ENCODE results near the gene C16orf86. TPM values are rescaled to one million over a fixed set of nuclear protein-coding genes. Genes with fewer than 3 reads are reported as not detected.

Gene C16orf86
- total RNA-seq, 1 donor from 2014 or later, result 0.82 TPM

- Mint-ChIP-seq H3K4me1 (ENCODE audit: low read depth) (no peaks in the 10 kb centered on the region), H3K27ac (ENCODE audit: unreplicated experiment) (no peak overlapping the region), H3K36me3 (ENCODE audit: low read depth) (peaks cover 2% of the 10 kb centered on the region), H3K27me3 (ENCODE audit: low read depth) (no peaks in the 10 kb centered on the region), H3K4me3 (ENCODE audit: unreplicated experiment) (no peak overlapping the region), H3K9me3 (ENCODE audit: low read depth) (no peaks in the 10 kb centered on the region)
- no peak for DNase-seq (ENCODE audit: low spot score)
- TF ChIP-seq CTCF (IDR thresholded peaks at IDR 0.05), result no peak
Measured at GRCh38 chr16:67710607-67711006, 44.0 kb downstream of the C16orf86 start.

GRCh38 chr16:67713647-67714273 lies 47.1 kb downstream of the C16orf86 start:
- no peak for DNase-seq (ENCODE audit: low spot score)
- no peaks in the 10 kb centered on the region for H3K9me3 Mint-ChIP-seq (ENCODE audit: low read depth)
- no peaks in the 10 kb centered on the region for H3K27me3 Mint-ChIP-seq (ENCODE audit: low read depth)
- peaks cover 2% of the 10 kb centered on the region for H3K36me3 Mint-ChIP-seq (ENCODE audit: low read depth)
- H3K4me1 Mint-ChIP-seq (ENCODE audit: low read depth), result peaks cover 17% of the 10 kb centered on the region
- no peak overlapping the region for H3K27ac Mint-ChIP-seq (ENCODE audit: unreplicated experiment)
- TF ChIP-seq CTCF (IDR thresholded peaks at IDR 0.05), result no peak
- H3K4me3 Mint-ChIP-seq (ENCODE audit: unreplicated experiment), result no peak overlapping the region

GRCh38 chr16:67714522-67714921 lies 47.9 kb downstream of the C16orf86 start:
- Mint-ChIP-seq H3K36me3 (ENCODE audit: low read depth) (peaks cover 2% of the 10 kb centered on the region), H3K4me1 (ENCODE audit: low read depth) (peaks cover 17% of the 10 kb centered on the region), H3K27ac (ENCODE audit: unreplicated experiment) (no peak overlapping the region), H3K4me3 (ENCODE audit: unreplicated experiment) (no peak overlapping the region), H3K27me3 (ENCODE audit: low read depth) (no peaks in the 10 kb centered on the region), H3K9me3 (ENCODE audit: low read depth) (no peaks in the 10 kb centered on the region)
- no peak for DNase-seq (ENCODE audit: low spot score)
- TF ChIP-seq CTCF (IDR thresholded peaks at IDR 0.05), result no peak

GRCh38 chr16:67716097-67716496 lies 49.5 kb downstream of the C16orf86 start:
- Mint-ChIP-seq H3K4me1 (ENCODE audit: low read depth) (peaks cover 33% of the 10 kb centered on the region), H3K9me3 (ENCODE audit: low read depth) (no peaks in the 10 kb centered on the region), H3K27ac (ENCODE audit: unreplicated experiment) (no peak overlapping the region), H3K27me3 (ENCODE audit: low read depth) (no peaks in the 10 kb centered on the region), H3K36me3 (ENCODE audit: low read depth) (no peaks in the 10 kb centered on the region), H3K4me3 (ENCODE audit: unreplicated experiment) (no peak overlapping the region)
- no peak for TF ChIP-seq CTCF (IDR thresholded peaks at IDR 0.05)
- no peak for DNase-seq (ENCODE audit: low spot score)

Other genes starting within 250 kb of the C16orf86 start
- gene HSD11B2, start 235.7 kb upstream of the C16orf86 start, total RNA-seq, result 0.20 to 0.77 TPM in 2 of 3 replicates, not detected in the other
- 83.8 to 89.8 TPM (median 85.5 TPM) in 3 replicates for gene ATP6V0D1, start 185.7 kb upstream of the C16orf86 start, total RNA-seq
- gene AGRP, start 183.3 kb upstream of the C16orf86 start, total RNA-seq, result not detected in 3 replicates
- 52.0 to 99.1 TPM (median 97.6 TPM) in 3 replicates for gene RIPOR1, start 138.0 kb upstream of the C16orf86 start, total RNA-seq
- 31.2 to 34.2 TPM (median 32.3 TPM) in 3 replicates for gene CTCF, start 104.3 kb upstream of the C16orf86 start, total RNA-seq
- 0.97 to 1.8 TPM (median 1.5 TPM) in 3 replicates for gene CARMIL2, start 21.7 kb upstream of the C16orf86 start, total RNA-seq
- gene ACD, start 6.6 kb upstream of the C16orf86 start, total RNA-seq, result 16.2 to 18.0 TPM (median 17.2 TPM) in 3 replicates
- gene PARD6A, start 5.9 kb upstream of the C16orf86 start, total RNA-seq, result 2.5 to 3.5 TPM (median 3.3 TPM) in 3 replicates
- gene ENKD1, start 64 bp upstream of the C16orf86 start, total RNA-seq, result 6.2 to 9.2 TPM (median 6.4 TPM) in 3 replicates
- 14.4 to 22.4 TPM (median 16.3 TPM) in 3 replicates for gene GFOD2, start 52.5 kb downstream of the C16orf86 start, total RNA-seq
- 13.4 to 16.8 TPM (median 14.4 TPM) in 3 replicates for gene RANBP10, start 139.7 kb downstream of the C16orf86 start, total RNA-seq
- 1.8 to 3.1 TPM (median 2.3 TPM) in 3 replicates for gene TSNAXIP1, start 140.1 kb downstream of the C16orf86 start, total RNA-seq
- 25.3 to 26.3 TPM (median 25.7 TPM) in 3 replicates for gene THAP11, start 175.5 kb downstream of the C16orf86 start, total RNA-seq
- gene NUTF2, start 180.1 kb downstream of the C16orf86 start, total RNA-seq, result 131 to 147 TPM (median 135 TPM) in 3 replicates
- 50.5 to 58.3 TPM (median 52.8 TPM) in 3 replicates for gene CENPT, start 180.9 kb downstream of the C16orf86 start, total RNA-seq
- gene EDC4, start 206.2 kb downstream of the C16orf86 start, total RNA-seq, result 67.6 to 77.2 TPM (median 67.9 TPM) in 3 replicates
- 0.57 TPM in 1 of 3 replicates, not detected in the others for gene NRN1L, start 218.1 kb downstream of the C16orf86 start, total RNA-seq
- 33.1 to 38.9 TPM (median 35.9 TPM) in 3 replicates for gene PSKH1, start 226.4 kb downstream of the C16orf86 start, total RNA-seq

Measured in chondrocyte (in vitro differentiated cells).